HCT116 (cell line): ENCODE measurements around the gene MIEF2. TPM values are rescaled to one million over a fixed set of nuclear protein-coding genes. Genes with fewer than 3 reads are reported as not detected.
A peak's percentile ranks its signal among the peaks of the same experiment; 100 is the strongest.

Experiments
- ATAC-seq: fragments of 200-7000 bp; cut with Tn5 transposase; 2 replicates; pipeline ENCODE4 v1.9.1; 2020; ENCODE audit warnings: mild to moderate bottlenecking, moderate library complexity
- BruUV-seq: library from RNA; stranded (reverse); fragments of 400-500 nt; replicated peaks from 2 replicates; lab custom pipeline; 2021; lab: Mats Ljungman, UMichigan
- CTCF ChIA-PET: fragments of 300-600 bp; sonication (Branson Sonifier 250); formaldehyde crosslinking; loops from one replicate; lab custom pipeline; 2021; ENCODE audit warnings: antibody characterized with exemption; lab: Charles Lee
- POLR2A ChIA-PET: fragments of 300-600, 350-600 bp; sonication (Branson Sonifier 250); formaldehyde crosslinking; loops from one replicate; lab custom pipeline; 2021; ENCODE audit warnings: antibody characterized with exemption; lab: Charles Lee
- RAD21 ChIA-PET, 2 experiments: fragments of 300-600 bp; sonication (Branson Sonifier 250); formaldehyde crosslinking; loops; one replicate each; lab custom pipeline; 2023; ENCODE audit warnings: low total read pairs in 2 of 2; ENCODE audit not compliant: uncharacterized antibody in 2 of 2, unreplicated experiment in 2 of 2, low non-redundant PET in 1 of 2; lab: Charles Lee
- DNase-seq: peaks from one replicate; pipeline ENCODE4 v3.0.0-alpha.2; 2010; ENCODE audit warnings: low read depth, low spot score
- H2AFZ ChIP-seq: fragments of 200-600 bp; shearing (Covaris generic), sonication (generic); 2 replicates; pipeline ENCODE4 v1.6.1; 2017; ENCODE audit warnings: low read depth, mixed run types, mixed read lengths, antibody characterized with exemption, low read length; ENCODE audit not compliant: poor library complexity, severe bottlenecking
- H3K27ac ChIP-seq: 2 replicates; pipeline ENCODE4 v1.5.1; 2012; ENCODE audit warnings: low read depth, low read length
- H3K27me3 ChIP-seq: fragments of 200-600 bp; sonication (generic); 2 replicates; pipeline ENCODE4 v1.6.1; 2016; ENCODE audit warnings: mixed run types, low read length, mixed read lengths; ENCODE audit not compliant: insufficient read depth
- H3K36me3 ChIP-seq, 2 experiments: fragments of 200-500 bp in 1 of 2; fragments of 200-600 bp in 1 of 2; sonication (Bioruptor generic) in 1 of 2; sonication (generic) in 1 of 2; 2 replicates each; pipeline versions ENCODE4 v1.5.1 to v1.6.1; 2014 to 2016; ENCODE audit warnings: low read length in 2 of 2, inconsistent platforms in 1 of 2, mixed read lengths in 1 of 2, mixed run types in 1 of 2; ENCODE audit not compliant: insufficient read depth in 2 of 2, control insufficient read depth in 1 of 2
- H3K4me1 ChIP-seq, 2 experiments: fragments of 200-600 bp in 1 of 2; sonication (generic) in 1 of 2; 2 replicates each; pipeline versions ENCODE4 v1.5.1 to v1.6.1; 2012 to 2017; ENCODE audit warnings: low read length in 2 of 2, inconsistent platforms in 1 of 2, mild to moderate bottlenecking in 1 of 2, mixed read lengths in 1 of 2, mixed run types in 1 of 2, moderate library complexity in 1 of 2; ENCODE audit not compliant: insufficient read depth in 2 of 2, control insufficient read depth in 1 of 2
- H3K4me2 ChIP-seq: fragments of 200-600 bp; sonication (generic); 2 replicates; pipeline ENCODE4 v1.6.1; 2017; ENCODE audit warnings: mixed run types, low read length, mixed read lengths
- H3K4me3 ChIP-seq, 2 experiments: fragments of 200-600 bp in 1 of 2; sonication (generic) in 1 of 2; replicated peaks in 1 of 2; 2 replicates each; pipeline ENCODE4 v1.5.1; 2011 to 2016; ENCODE audit warnings: low read length in 2 of 2, control low read depth in 1 of 2, low read depth in 1 of 2, mild to moderate bottlenecking in 1 of 2, mixed read lengths in 1 of 2, mixed run types in 1 of 2
- H3K79me2 ChIP-seq: fragments of 200-600 bp; sonication (generic); 2 replicates; pipeline ENCODE4 v1.6.1; 2017; ENCODE audit warnings: mild to moderate bottlenecking, mixed run types, low read length, moderate library complexity, mixed read lengths; ENCODE audit not compliant: insufficient read depth
- H3K9ac ChIP-seq: fragments of 200-600 bp; sonication (generic); 2 replicates; pipeline ENCODE4 v1.6.1; 2016; ENCODE audit warnings: low read length, mixed read lengths
- H3K9me2 ChIP-seq: fragments of 200-600 bp; sonication (generic), shearing (Covaris generic); 2 replicates; pipeline ENCODE4 v1.6.1; 2017; ENCODE audit warnings: mixed run types, mild to moderate bottlenecking, moderate library complexity; ENCODE audit not compliant: insufficient read depth
- H3K9me3 ChIP-seq, 2 experiments: fragments of 200-500 bp in 1 of 2; fragments of 200-600 bp in 1 of 2; sonication (Bioruptor generic) in 1 of 2; sonication (generic) in 1 of 2; 2 replicates each; pipeline ENCODE4 v1.6.1; 2014 to 2017; ENCODE audit warnings: low read length in 2 of 2, mixed read lengths in 2 of 2, inconsistent platforms in 1 of 2, low read depth in 1 of 2, mild to moderate bottlenecking in 1 of 2, mixed run types in 1 of 2, moderate library complexity in 1 of 2; ENCODE audit not compliant: control insufficient read depth in 1 of 2, insufficient read depth in 1 of 2
- H4K20me1 ChIP-seq: fragments of 200-600 bp; sonication (generic), shearing (Covaris generic); 2 replicates; pipeline ENCODE4 v1.6.1; 2017; ENCODE audit warnings: mixed run types, mild to moderate bottlenecking, moderate library complexity; ENCODE audit not compliant: insufficient read depth
- EZH2phosphoT487 ChIP-seq: fragments of 200-600 bp; IDR thresholded peaks from 2 replicates; pipeline ENCODE4 v1.6.1; 2018; ENCODE audit warnings: antibody characterized with exemption, borderline replicate concordance
- POLR2A ChIP-seq: IDR thresholded peaks from 2 replicates; pipeline ENCODE4 v1.7.0; 2011; ENCODE audit warnings: borderline replicate concordance; ENCODE audit not compliant: insufficient read depth, insufficient read length; ENCODE audit errors: extremely low read depth
- SIN3A ChIP-seq: IDR thresholded peaks from 2 replicates; pipeline ENCODE4 v1.6.1; 2012; ENCODE audit warnings: low read depth
- TCF7L2 ChIP-seq: IDR thresholded peaks from 2 replicates; pipeline ENCODE4 v1.7.0; 2011; ENCODE audit warnings: borderline replicate concordance, inconsistent platforms; ENCODE audit not compliant: insufficient read depth, insufficient read length; ENCODE audit errors: extremely low read depth
- ZFX ChIP-seq: fragments of 450-650 bp; IDR thresholded peaks from 2 replicates; pipeline ENCODE4 v1.6.1; 2017
- ZNF274 ChIP-seq: fragments of 200-500 bp; sonication (Bioruptor generic); IDR thresholded peaks from 2 replicates; pipeline ENCODE4 v1.6.1; 2014; ENCODE audit warnings: mild to moderate bottlenecking, low read depth, low read length, inconsistent platforms
- intact Hi-C: fragments of 100-400 bp; cut with micrococcal nuclease; formaldehyde crosslinking; loops from 2 replicates; pipeline ENCODE4 v1.10.0; 2022
- total RNA-seq: library from RNA; stranded (reverse); gene quantifications from one replicate; pipeline ENCODE4 v1.2.1, GENCODE V29; 2021; ENCODE audit not compliant: unreplicated experiment

MIEF2 gene
- total RNA-seq, 1 experiment from 2014 or later = 9.3 TPM

- H3K36me3 ChIP-seq = peaks cover 5 to 8% of the 10 kb centered on the region in 2 experiments; a peak in 3 of 4 replicates
- no peak overlapping the region for H3K4me3 ChIP-seq
- no peaks in the 10 kb centered on the region for H3K79me2 ChIP-seq
- intact Hi-C loops = no loop called here
- DNase-seq (no peak), ATAC-seq (0 out of 2 replicates have a peak, but pooled peaks have one; percentile 10)
- no peak overlapping the region for H3K9ac ChIP-seq
- no TSS peak for BruUV-seq
- no peaks in the 10 kb centered on the region for H4K20me1 ChIP-seq
- H3K4me2 ChIP-seq = no peak overlapping the region
- no peak overlapping the region for H3K27ac ChIP-seq
- TF ChIP-seq ZNF274 = no peak
- TF ChIP-seq EZH2phosphoT487 = no peak
- no peak for TF ChIP-seq SIN3A
- no peak for TF ChIP-seq POLR2A
- no peaks in the 10 kb centered on the region for H3K9me2 ChIP-seq
- RAD21 ChIA-PET = no interaction called here
- no peaks in the 10 kb centered on the region; a peak in 1 of 4 replicates for H3K4me1 ChIP-seq
- CTCF ChIA-PET = no interaction called here
- H2AFZ ChIP-seq = no peak overlapping the region
- H3K27me3 ChIP-seq = no peaks in the 10 kb centered on the region
- no peaks in the 10 kb centered on the region for H3K9me3 ChIP-seq
- POLR2A ChIA-PET = no interaction called here
Measured at GRCh38 chr17:18267927-18268711, 7.7 kb downstream of the MIEF2 start.

- Histone ChIP-seq H4K20me1 (no peaks in the 10 kb centered on the region), H3K4me2 (no peak overlapping the region), H3K79me2 (no peaks in the 10 kb centered on the region), H3K9me3 (no peaks in the 10 kb centered on the region), H3K9me2 (no peaks in the 10 kb centered on the region), H3K27me3 (no peaks in the 10 kb centered on the region), H3K4me1 (no peaks in the 10 kb centered on the region; a peak in 1 of 4 replicates), H3K9ac (no peak overlapping the region), H3K36me3 (peaks cover 0 to 7% of the 10 kb centered on the region in 2 experiments; a peak in 2 of 4 replicates), H2AFZ (no peak overlapping the region), H3K27ac (no peak overlapping the region; the same call in 1 of the 2 replicates), H3K4me3 (no peak overlapping the region)
- no peak for DNase-seq
- no TSS peak for BruUV-seq
- no peak for ATAC-seq
- RAD21 ChIA-PET = no interaction called here
- POLR2A ChIA-PET = no interaction called here
- CTCF ChIA-PET = no interaction called here
- intact Hi-C loops = no loop called here
- no peak for TF ChIP-seq ZFX
- no peak for TF ChIP-seq TCF7L2
- no peak for TF ChIP-seq EZH2phosphoT487
Measured at GRCh38 chr17:18270046-18270931, 9.8 kb downstream of the MIEF2 start.
